H7 (cell line): Measurements from ENCODE around the gene NACC2. TPM values are rescaled to one million over a fixed set of nuclear protein-coding genes. Genes with fewer than 3 reads are reported as not detected.

ENCODE experiments used
- DNase-seq: peaks from one replicate; pipeline ENCODE4 v3.0.0; 2012
- H3K27me3 ChIP-seq: 2 replicates; pipeline ENCODE4 v1.6.0; 2011; ENCODE audit warnings: mild to moderate bottlenecking, low read length; ENCODE audit not compliant: control insufficient read depth, insufficient read depth
- H3K36me3 ChIP-seq: replicated peaks from 2 replicates; pipeline ENCODE4 v1.5.1; 2011; ENCODE audit warnings: low read length; ENCODE audit not compliant: control insufficient read depth, insufficient read depth
- H3K4me3 ChIP-seq: 2 replicates; pipeline ENCODE4 v1.5.1; 2011; ENCODE audit warnings: low read depth, mild to moderate bottlenecking, control low read depth, low read length, moderate library complexity; ENCODE audit not compliant: insufficient read depth
- total RNA-seq: library from RNA; depleted of rRNA; stranded (reverse); fragments of >200 nt; shearing (Covaris generic); gene quantifications from 2 replicates; pipeline ENCODE4 v1.2.3, GENCODE V29; 2014

Gene NACC2
- total RNA-seq, 1 experiment from 2014 or later = 19.3 TPM

GRCh38 chr9:136135326-136136126, 40.4 kb upstream of the NACC2 start:
- peaks cover 13% of the 10 kb centered on the region for H3K27me3 ChIP-seq

GRCh38 chr9:136133959-136134484, 38.9 kb upstream of the NACC2 start:
- Histone ChIP-seq H3K36me3 (no peaks in the 10 kb centered on the region), H3K4me3 (peak overlapping the region; percentile 38; the same call in 1 of the 2 replicates), H3K27me3 (peaks cover 13% of the 10 kb centered on the region)
- DNase-seq = no peak

More at GRCh38 chr9:136135326-136136126, 40.4 kb upstream of the NACC2 start:
- Histone ChIP-seq H3K36me3 (no peaks in the 10 kb centered on the region), H3K4me3 (no peak overlapping the region)
- peak; percentile 57 for DNase-seq

GRCh38 chr9:136133191-136133958, 38.3 kb upstream of the NACC2 start:
- Histone ChIP-seq H3K4me3 (peak overlapping the region; percentile 38), H3K27me3 (peaks cover 13% of the 10 kb centered on the region), H3K36me3 (no peaks in the 10 kb centered on the region)
- peak; percentile 98 for DNase-seq

- H3K36me3 ChIP-seq = no peaks in the 10 kb centered on the region
- peaks cover 13% of the 10 kb centered on the region for H3K27me3 ChIP-seq
- no peak for DNase-seq
- peak overlapping the region; percentile 46 for H3K4me3 ChIP-seq
These were observed 37.5 kb upstream of the NACC2 start for GRCh38 chr9:136132512-136133050.

GRCh38 chr9:136131629-136132511, 36.8 kb upstream of the NACC2 start:
- no peak for DNase-seq
- Histone ChIP-seq H3K4me3 (no peak overlapping the region; the same call in 1 of the 2 replicates), H3K36me3 (no peaks in the 10 kb centered on the region), H3K27me3 (peaks cover 13% of the 10 kb centered on the region)

- no peak overlapping the region for H3K4me3 ChIP-seq
- no peak for DNase-seq
- no peaks in the 10 kb centered on the region for H3K36me3 ChIP-seq
- H3K27me3 ChIP-seq = peaks cover 11% of the 10 kb centered on the region
These were observed 34.1 kb upstream of the NACC2 start for GRCh38 chr9:136129176-136129575.

- H3K4me3 ChIP-seq = no peak overlapping the region
- H3K27me3 ChIP-seq = peaks cover 3% of the 10 kb centered on the region
- no peak for DNase-seq
- H3K36me3 ChIP-seq = no peaks in the 10 kb centered on the region
These were observed 33.3 kb upstream of the NACC2 start for GRCh38 chr9:136128436-136128835.

- Histone ChIP-seq H3K4me3 (no peak overlapping the region), H3K36me3 (no peaks in the 10 kb centered on the region), H3K27me3 (no peaks in the 10 kb centered on the region; the same call in 1 of the 2 replicates)
- no peak for DNase-seq
These were observed 32.2 kb upstream of the NACC2 start for GRCh38 chr9:136127313-136127712.

- Histone ChIP-seq H3K36me3 (no peaks in the 10 kb centered on the region), H3K4me3 (no peak overlapping the region), H3K27me3 (no peaks in the 10 kb centered on the region)
- no peak for DNase-seq
These were observed 30.0 kb upstream of the NACC2 start for GRCh38 chr9:136124976-136125692.

- Histone ChIP-seq H3K4me3 (no peak overlapping the region), H3K27me3 (no peaks in the 10 kb centered on the region), H3K36me3 (no peaks in the 10 kb centered on the region)
- peak; percentile 95 for DNase-seq
These were observed 27.6 kb upstream of the NACC2 start for GRCh38 chr9:136122425-136123383.

- no peaks in the 10 kb centered on the region for H3K36me3 ChIP-seq
- H3K27me3 ChIP-seq = no peaks in the 10 kb centered on the region
- DNase-seq = no peak
- H3K4me3 ChIP-seq = no peak overlapping the region
These were observed 26.7 kb upstream of the NACC2 start for GRCh38 chr9:136121801-136122200.

- no peaks in the 10 kb centered on the region for H3K36me3 ChIP-seq
- no peak overlapping the region for H3K4me3 ChIP-seq
- no peak for DNase-seq
- no peaks in the 10 kb centered on the region for H3K27me3 ChIP-seq
These were observed 25.4 kb upstream of the NACC2 start for GRCh38 chr9:136120438-136120844.
